GM21619 (cell line): ENCODE data around the gene TPM3.
A peak's percentile ranks its signal among the peaks of the same experiment; 100 is the strongest.
"Not testable (repeated sequence)": the region's sequence is repeated elsewhere in the genome, so short reads cannot be mapped to it uniquely, and the experiment has no call there.

Source experiments
- ATAC-seq: cut with Tn5 transposase; IDR thresholded peaks from one replicate; pipeline ENCODE4 v1.9.1; 2021; ENCODE audit not compliant: unreplicated experiment

Gene TPM3

GRCh38 chr1:154206196-154206595 lies 14.3 kb upstream of the TPM3 start, which contains the start of gene CFAP141:
Gene CFAP141, minus strand, starts transcription at chr1:154206333. Its CDS starts 26 bp downstream, at chr1:154206307.
- ATAC-seq: no peak

DNA sequence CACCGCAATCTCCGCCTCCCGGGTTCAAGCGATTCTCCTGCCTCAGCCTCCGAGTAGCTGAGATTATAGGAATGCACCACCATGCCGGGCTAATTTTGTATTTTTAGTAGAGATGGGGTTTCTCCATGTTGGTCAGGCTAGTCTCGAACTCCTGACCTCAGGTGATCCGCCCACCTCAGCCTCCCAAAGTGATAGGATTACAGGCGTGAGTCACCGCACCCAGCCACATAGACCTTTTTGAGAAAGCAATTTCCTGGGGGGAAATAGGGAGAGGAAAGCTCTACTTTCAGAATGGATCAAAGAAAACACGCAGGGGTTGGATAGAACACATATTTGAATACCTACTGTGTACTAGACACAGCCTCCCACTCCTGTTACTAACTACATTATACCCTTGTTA lies 13.9 kb upstream of the TPM3 start:
- ATAC-seq: not testable (repeated sequence)

DNA sequence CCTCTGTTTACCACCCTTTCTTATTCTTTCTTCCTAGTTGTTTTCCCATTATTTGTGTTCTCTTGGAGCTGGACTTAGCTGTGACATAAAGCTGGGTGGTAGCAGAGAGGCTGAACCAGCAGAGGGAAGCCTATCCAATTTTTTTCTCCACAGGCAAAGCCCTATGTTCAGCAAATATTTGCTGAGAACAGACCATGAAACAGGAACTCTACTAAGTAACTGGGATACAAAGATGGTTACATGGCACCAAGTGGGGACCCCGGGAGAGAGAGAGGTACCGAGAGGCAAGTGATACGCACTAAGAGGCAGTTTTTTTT lies 7.6 kb upstream of the TPM3 start:
- ATAC-seq: no peak

DNA sequence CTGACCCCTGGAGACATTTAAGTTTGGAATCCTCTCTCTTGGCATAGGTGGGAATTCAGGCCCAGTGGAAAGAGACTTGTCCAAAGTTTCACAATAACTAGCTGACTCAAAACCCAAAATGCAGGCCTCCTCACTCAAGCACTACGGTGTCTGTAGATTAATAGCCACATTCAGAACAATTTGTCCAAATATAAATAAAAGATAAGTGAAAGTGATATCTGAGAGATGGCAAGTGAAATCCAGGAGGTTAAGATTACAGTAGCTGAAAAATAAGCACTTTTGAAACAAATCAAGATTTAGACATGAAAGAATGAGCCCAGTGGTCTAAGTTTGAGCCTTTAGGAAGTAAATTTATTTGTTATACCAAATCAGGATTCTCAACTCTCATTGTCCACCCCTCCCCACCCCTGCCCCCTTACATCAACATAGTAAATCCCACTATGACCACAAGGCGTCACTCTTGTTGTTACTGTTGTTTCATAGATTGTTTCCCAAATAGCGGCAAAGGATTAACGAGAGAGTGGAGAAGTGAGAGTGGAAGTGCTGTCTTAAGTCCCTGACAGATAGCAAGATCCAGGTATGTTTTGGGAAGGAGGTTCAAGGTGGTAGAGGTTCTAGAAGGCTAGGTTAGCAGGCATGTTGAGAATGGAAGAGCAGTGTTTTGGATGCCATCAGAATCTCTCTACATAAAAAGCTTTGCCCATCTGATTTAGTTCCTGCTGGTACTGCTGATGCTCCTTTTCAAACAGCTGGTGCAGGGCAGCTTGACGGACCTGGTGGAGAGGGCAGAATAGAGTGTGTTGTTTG lies 7.1 kb upstream of the TPM3 start:
- ATAC-seq: no peak

GRCh38 chr1:154193821-154194220 lies 1.9 kb upstream of the TPM3 start:
- ATAC-seq: no peak

DNA sequence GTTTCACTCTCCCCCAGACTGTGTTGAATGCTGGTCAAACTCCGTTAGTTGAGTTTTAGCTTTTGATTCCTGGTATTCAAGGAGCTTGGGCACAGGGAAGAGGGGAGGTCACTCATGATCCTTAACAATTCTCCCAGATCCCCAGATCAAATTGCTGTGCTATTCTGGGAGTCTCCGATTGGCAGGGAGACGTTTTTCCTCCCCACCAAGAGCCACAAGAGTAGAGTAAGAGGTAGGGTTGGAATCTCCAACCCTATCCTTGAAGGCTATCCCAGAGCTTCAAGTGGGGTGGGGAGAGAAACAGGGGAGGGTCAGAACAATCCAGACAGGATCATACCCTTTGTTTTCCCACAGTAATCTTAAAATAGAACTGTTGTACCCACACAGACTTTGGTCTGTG lies 576 bp upstream of the TPM3 start:
- ATAC-seq: no peak

- no peak for ATAC-seq
Observed at GRCh38 chr1:154190550-154190949, 1.4 kb downstream of the TPM3 start.

DNA sequence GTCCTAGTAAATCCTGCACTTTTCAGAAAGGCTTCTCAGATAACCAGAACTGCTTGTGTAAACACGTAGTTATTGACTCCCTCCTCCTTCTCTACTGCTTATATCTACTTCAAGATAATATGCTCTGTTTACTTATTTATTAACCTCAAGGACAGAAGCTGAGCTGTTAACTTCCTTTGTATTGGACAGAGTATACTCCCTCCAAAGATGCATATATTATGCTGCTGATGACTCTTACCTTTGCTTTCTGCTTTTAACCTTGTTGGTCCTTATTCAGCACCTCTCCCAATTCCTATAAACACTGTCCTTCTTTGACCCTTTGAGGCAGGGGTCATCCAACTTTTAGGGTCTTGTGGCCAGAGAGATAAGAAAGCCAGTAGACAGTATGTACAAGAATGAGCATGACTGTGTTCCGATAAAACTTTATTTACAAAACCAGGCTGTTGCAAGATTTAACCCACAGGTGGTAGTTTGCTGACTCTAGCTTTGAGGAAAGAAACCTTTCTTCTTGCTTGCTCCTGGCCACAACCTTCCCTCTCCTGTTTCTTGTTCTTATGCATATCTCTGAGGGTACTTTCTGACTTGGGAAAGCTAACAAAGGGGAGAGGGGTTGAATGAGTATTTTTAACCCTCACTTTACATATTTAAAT lies 4.9 kb downstream of the TPM3 start:
- no peak for ATAC-seq

- no peak for ATAC-seq
Observed at GRCh38 chr1:154186177-154186576, 5.7 kb downstream of the TPM3 start.

DNA sequence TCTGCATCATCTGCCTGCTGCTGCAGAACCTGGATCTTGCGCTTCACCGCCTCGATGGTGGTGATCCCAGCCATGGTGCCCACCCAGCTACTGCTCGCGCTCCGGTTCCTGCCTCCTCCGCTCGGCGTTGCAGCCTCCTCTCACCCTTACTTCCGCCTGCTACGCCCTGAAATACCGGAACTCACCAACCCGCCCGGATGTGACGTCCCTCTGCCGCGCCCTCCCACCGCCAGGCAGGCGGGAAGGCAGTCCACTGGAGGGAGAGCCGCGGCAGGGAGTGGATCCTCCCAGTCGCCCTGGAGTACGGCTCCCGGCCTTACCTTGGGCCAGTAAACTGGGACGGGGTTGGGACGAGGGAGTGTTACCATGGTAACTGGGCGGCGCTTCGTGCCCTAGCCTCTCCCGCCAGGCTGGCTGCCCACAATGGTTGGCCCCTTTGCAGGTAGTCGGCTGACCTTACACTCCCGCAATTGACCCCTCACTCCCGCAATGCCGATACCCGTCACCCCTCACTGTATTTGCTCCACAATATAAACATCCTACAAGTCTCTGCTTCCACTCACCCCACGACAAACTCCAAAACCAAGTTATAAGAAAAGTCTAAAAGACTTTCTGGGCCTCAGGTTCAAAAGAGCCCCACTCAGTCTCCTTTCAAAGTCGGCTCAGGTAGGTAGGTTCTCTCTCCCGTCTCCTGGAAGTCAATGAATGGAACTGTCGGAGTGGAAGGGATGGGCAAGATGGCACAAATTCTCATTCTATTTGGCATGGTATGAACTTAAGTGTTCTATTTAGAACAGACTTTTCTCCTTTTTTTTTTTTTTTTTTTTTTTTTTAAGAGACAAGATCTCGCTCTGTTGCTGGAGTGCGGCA lies 8.6 kb downstream of the TPM3 start:
- ATAC-seq: peak; percentile 66

GRCh38 chr1:154182344-154183045 lies 9.4 kb downstream of the TPM3 start:
- peak; percentile 45 for ATAC-seq

- ATAC-seq: no peak
Observed at GRCh38 chr1:154181944-154182343, 10.0 kb downstream of the TPM3 start.

- ATAC-seq: no peak
Observed at GRCh38 chr1:154179946-154180687, 11.8 kb downstream of the TPM3 start.

GRCh38 chr1:154178911-154179811 lies 12.7 kb downstream of the TPM3 start:
- no peak for ATAC-seq

DNA sequence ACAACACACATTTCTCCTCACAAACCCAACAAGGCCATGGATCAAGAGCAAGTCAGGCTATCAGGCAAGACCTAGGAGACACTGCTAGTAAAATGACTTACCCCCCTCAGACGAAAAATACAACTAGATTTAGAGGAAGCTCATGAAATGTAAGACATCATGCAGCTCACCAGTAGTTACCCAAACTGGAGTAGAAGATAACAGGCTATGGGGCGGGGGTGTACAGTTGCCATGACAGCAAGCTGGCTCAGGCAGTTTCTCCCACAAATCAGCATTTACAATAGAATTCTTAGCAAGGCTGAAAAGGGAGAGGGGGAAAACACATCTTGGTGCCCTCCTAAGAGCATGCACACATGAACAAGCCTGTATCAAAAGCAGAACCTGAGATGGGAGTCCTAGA lies 13.9 kb downstream of the TPM3 start:
- no peak for ATAC-seq

GRCh38 chr1:154176337-154176736 lies 15.6 kb downstream of the TPM3 start:
- no peak for ATAC-seq

GRCh38 chr1:154174654-154175053 lies 17.2 kb downstream of the TPM3 start:
- ATAC-seq: no peak

DNA sequence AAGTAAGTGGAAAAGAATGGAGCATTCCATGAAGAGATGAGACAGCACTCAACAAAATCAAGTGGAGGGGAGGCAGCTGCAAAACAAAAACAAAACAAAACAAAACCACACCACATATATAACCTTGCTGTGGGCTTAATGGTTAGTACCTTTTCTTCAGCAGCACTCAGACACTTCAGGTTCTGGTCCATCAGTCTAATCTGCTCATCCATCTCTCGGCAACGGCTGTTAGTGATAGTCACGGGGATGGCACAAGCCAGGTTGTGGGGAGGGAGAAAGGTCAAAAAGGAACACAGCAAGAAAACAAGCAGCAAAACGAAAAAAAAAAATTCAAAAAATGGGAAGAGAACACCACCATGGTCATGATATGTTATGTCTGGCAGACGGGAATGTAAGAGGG lies 20.0 kb downstream of the TPM3 start:
- ATAC-seq: no peak

DNA sequence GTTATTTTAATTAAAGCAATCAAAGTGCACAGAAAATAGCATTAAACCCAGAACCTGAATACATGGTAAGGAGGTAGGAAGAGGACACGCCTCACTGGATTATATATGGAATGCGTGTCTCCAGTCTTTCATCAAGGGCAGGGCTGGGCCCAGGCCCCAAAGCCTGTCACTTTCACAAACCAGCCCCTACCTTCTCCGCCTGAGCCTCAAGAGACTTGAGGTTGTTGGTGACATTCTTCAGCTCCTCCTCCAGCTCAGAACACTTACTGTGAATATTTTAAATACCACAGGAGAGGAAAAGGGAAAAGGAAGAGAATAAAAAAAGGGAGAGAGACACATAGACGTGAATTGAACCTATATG lies 20.7 kb downstream of the TPM3 start:
- no peak for ATAC-seq
